Keratinocyte (primary cell): ENCODE results near the gene NTF4. TPM values are rescaled to one million over a fixed set of nuclear protein-coding genes. Genes with fewer than 3 reads are reported as not detected.

Source experiments
- DNase-seq: peaks from one replicate; pipeline ENCODE4 v3.0.0-alpha.2; 2011; ENCODE audit warnings: low read depth, missing footprints, low spot score
- FAIRE-seq: peaks from 2 replicates; lab custom pipeline; 2011; peaks lifted over from hg19 to GRCh38; lab: Jason Lieb, UNC
- H2AFZ ChIP-seq: 2 replicates; pipeline ENCODE4 v1.6.0; 2012; ENCODE audit warnings: low read length, control low read depth, inconsistent platforms; ENCODE audit not compliant: control insufficient read depth
- H3K27ac ChIP-seq: 2 replicates; pipeline ENCODE4 v1.5.1; 2011; ENCODE audit warnings: low read length; ENCODE audit not compliant: control insufficient read depth, insufficient read depth
- H3K27me3 ChIP-seq: 3 replicates; pipeline ENCODE4 v1.6.0; 2011; ENCODE audit warnings: low read length; ENCODE audit not compliant: control insufficient read depth, insufficient read depth; ENCODE audit errors: extremely low read depth
- H3K36me3 ChIP-seq, 2 experiments: 2 replicates in 1 of 2; 3 replicates in 1 of 2; pipeline ENCODE4 v1.5.1; 2011; ENCODE audit warnings: low read length in 2 of 2, mild to moderate bottlenecking in 1 of 2; ENCODE audit not compliant: control insufficient read depth in 2 of 2, insufficient read depth in 2 of 2; ENCODE audit errors: extremely low read depth in 1 of 2
- H3K4me1 ChIP-seq: 3 replicates; pipeline ENCODE4 v1.5.1; 2011; ENCODE audit warnings: low read length; ENCODE audit not compliant: control insufficient read depth, insufficient read depth; ENCODE audit errors: extremely low read depth
- H3K4me2 ChIP-seq: 3 replicates; pipeline ENCODE4 v1.6.0; 2011; ENCODE audit warnings: low read depth, low read length; ENCODE audit not compliant: control insufficient read depth, insufficient read depth; ENCODE audit errors: extremely low read depth
- H3K4me3 ChIP-seq, 3 experiments: fragments of 200-600 bp in 1 of 3; sonication (generic) in 1 of 3; 2 replicates in 2 of 3; 3 replicates in 1 of 3; pipeline ENCODE4 v1.5.1; 2011 to 2016; ENCODE audit warnings: low read length in 3 of 3, mild to moderate bottlenecking in 3 of 3, control low read depth in 2 of 3, inconsistent platforms in 1 of 3, low read depth in 1 of 3, mixed read lengths in 1 of 3, mixed run types in 1 of 3, moderate library complexity in 1 of 3; ENCODE audit not compliant: control insufficient read depth in 2 of 3, insufficient read depth in 2 of 3; ENCODE audit errors: extremely low read depth in 1 of 3
- H3K79me2 ChIP-seq: 2 replicates; pipeline ENCODE4 v1.6.0; 2012; ENCODE audit warnings: low read length; ENCODE audit not compliant: control insufficient read depth, insufficient read depth
- H3K9ac ChIP-seq: 3 replicates; pipeline ENCODE4 v1.6.0; 2011; ENCODE audit warnings: low read length; ENCODE audit not compliant: control insufficient read depth, insufficient read depth; ENCODE audit errors: extremely low read depth
- H3K9me1 ChIP-seq: 3 replicates; pipeline ENCODE4 v1.6.0; 2011; ENCODE audit warnings: low read length; ENCODE audit not compliant: control insufficient read depth, insufficient read depth; ENCODE audit errors: extremely low read depth
- H3K9me3 ChIP-seq: 2 replicates; pipeline ENCODE4 v1.5.1; 2012; ENCODE audit warnings: low read depth, low read length; ENCODE audit not compliant: control insufficient read depth
- H4K20me1 ChIP-seq: 3 replicates; pipeline ENCODE4 v1.6.0; 2011; ENCODE audit warnings: low read length; ENCODE audit not compliant: control insufficient read depth, insufficient read depth; ENCODE audit errors: extremely low read depth
- EZH2 ChIP-seq: IDR thresholded peaks from one replicate; pipeline ENCODE4 v1.6.1; 2012; ENCODE audit warnings: inconsistent platforms, mild to moderate bottlenecking, low read length, moderate library complexity
- dilution Hi-C: fragments of 300-500 bp; cut with MboI; formaldehyde crosslinking; loops from one replicate; pipeline ENCODE4 v1.7.0; 2020; ENCODE audit warnings: low sequenced_read_pairs; ENCODE audit not compliant: extremely low pct_ligation_motif_present
- polyA plus RNA-seq, 5 experiments: library from polyadenylated mRNA; depleted of rRNA in 3 of 5; stranded (reverse) in 3 of 5; stranded (forward) in 1 of 5; unstranded in 1 of 5; fragments of >200 nt; gene quantifications; 1 replicate in 1 of 5; 2 replicates in 3 of 5; 3 replicates in 1 of 5; pipeline versions ENCODE4 v1.2.1 to v1.2.3, GENCODE V29; 2011 to 2012; ENCODE audit warnings: missing spikeins in 2 of 5, low read depth in 1 of 5, low replicate concordance in 1 of 5
- TF ChIP-seq, protein P1 (sequence below), 3 experiments: IDR thresholded peaks in 1 of 3; conservative IDR thresholded peaks in 1 of 3; optimal IDR thresholded peaks in 1 of 3; 2 replicates in 2 of 3; 3 replicates in 1 of 3; pipeline versions ENCODE3 to v1.5.1; 2011; ENCODE audit warnings: low read length in 3 of 3, mild to moderate bottlenecking in 3 of 3, moderate library complexity in 2 of 3, control low read depth in 1 of 3, inconsistent platforms in 1 of 3; ENCODE audit not compliant: insufficient read depth in 2 of 3; ENCODE audit errors: extremely low read depth in 1 of 3

The NTF4 gene
- polyA plus RNA-seq, 1 donor (not counting 4 experiments of a cell fraction or from before 2014, with no cell fraction given), result 8.3 TPM

DNA sequence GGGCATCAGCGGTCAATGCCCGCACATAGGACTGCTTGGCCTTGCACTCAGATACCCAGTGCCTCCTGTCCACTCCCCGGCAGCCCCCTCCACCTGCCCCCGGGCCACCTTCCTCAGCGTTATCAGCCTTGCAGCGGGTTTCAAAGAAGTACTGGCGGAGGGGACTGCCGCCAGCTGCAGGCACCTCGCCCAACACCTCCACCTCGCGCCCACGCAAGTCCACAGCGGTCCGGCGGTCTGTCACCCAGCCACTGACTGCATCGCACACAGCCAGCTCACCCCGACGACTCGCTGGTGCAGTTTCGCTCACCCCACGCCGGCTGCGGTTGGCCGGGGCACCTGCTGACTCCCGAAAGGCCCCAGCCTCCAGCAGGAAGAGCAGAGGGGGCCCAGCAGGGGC, 3.2 kb downstream of the NTF4 start:
- Histone ChIP-seq H3K9me3 (no peaks in the 10 kb centered on the region), H3K4me1 (peaks cover 26% of the 10 kb centered on the region), H3K4me3 (no peak overlapping the region), H3K9ac (no peak overlapping the region), H2AFZ (no peak overlapping the region), H3K36me3 (peaks cover 3 to 4% of the 10 kb centered on the region in 2 experiments), H3K27me3 (peaks cover 4% of the 10 kb centered on the region), H3K79me2 (no peaks in the 10 kb centered on the region), H3K27ac (no peak overlapping the region), H4K20me1 (no peaks in the 10 kb centered on the region), H3K9me1 (peaks cover 2% of the 10 kb centered on the region), H3K4me2 (no peak overlapping the region)
- no peak for DNase-seq
- dilution Hi-C loops, result no loop called here
- TF ChIP-seq, protein P1, sequence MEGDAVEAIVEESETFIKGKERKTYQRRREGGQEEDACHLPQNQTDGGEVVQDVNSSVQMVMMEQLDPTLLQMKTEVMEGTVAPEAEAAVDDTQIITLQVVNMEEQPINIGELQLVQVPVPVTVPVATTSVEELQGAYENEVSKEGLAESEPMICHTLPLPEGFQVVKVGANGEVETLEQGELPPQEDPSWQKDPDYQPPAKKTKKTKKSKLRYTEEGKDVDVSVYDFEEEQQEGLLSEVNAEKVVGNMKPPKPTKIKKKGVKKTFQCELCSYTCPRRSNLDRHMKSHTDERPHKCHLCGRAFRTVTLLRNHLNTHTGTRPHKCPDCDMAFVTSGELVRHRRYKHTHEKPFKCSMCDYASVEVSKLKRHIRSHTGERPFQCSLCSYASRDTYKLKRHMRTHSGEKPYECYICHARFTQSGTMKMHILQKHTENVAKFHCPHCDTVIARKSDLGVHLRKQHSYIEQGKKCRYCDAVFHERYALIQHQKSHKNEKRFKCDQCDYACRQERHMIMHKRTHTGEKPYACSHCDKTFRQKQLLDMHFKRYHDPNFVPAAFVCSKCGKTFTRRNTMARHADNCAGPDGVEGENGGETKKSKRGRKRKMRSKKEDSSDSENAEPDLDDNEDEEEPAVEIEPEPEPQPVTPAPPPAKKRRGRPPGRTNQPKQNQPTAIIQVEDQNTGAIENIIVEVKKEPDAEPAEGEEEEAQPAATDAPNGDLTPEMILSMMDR (optimal IDR thresholded peaks at IDR 0.05 in 1 of 3, IDR thresholded peaks at IDR 0.05 in 1 of 3, conservative IDR thresholded peaks at IDR 0.05 in 1 of 3; ENCODE audit: extremely low read depth in 1 of 3, insufficient read depth in 2 of 3, low read length in 3 of 3), result no peak
- no peak for TF ChIP-seq EZH2
- FAIRE-seq, result no peak

DNA sequence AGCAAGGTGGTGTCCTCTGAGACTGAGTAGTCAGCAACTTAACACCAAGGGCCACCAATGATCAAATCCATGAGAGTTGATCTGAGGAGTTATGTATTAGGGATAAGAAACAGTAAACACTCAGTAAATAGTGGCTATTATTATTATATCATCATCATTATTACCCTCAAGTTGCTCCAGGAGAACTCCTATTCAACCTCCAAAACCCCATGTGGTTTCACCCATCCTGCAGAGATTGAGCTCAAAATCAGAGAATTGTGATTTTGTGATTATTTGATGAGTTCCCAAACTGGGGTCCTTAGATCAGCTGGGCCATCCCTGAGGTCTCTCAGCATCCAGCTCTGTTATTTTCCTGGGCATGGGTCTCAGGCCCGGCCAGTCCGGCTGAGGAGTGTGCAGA, 3.6 kb downstream of the NTF4 start:
- Histone ChIP-seq H3K4me2 (no peak overlapping the region), H3K36me3 (peaks cover 3 to 4% of the 10 kb centered on the region in 2 experiments), H3K9ac (no peak overlapping the region), H3K79me2 (no peaks in the 10 kb centered on the region), H3K27ac (no peak overlapping the region), H2AFZ (no peak overlapping the region), H3K9me1 (peaks cover 2% of the 10 kb centered on the region), H3K4me3 (no peak overlapping the region), H3K9me3 (no peaks in the 10 kb centered on the region), H4K20me1 (no peaks in the 10 kb centered on the region), H3K27me3 (peaks cover 2% of the 10 kb centered on the region), H3K4me1 (peaks cover 26% of the 10 kb centered on the region)
- dilution Hi-C loops, result no loop called here
- FAIRE-seq, result no peak
- no peak for TF ChIP-seq EZH2
- TF ChIP-seq, protein P1 (optimal IDR thresholded peaks at IDR 0.05 in 1 of 3, IDR thresholded peaks at IDR 0.05 in 1 of 3, conservative IDR thresholded peaks at IDR 0.05 in 1 of 3; ENCODE audit: extremely low read depth in 1 of 3, insufficient read depth in 2 of 3, low read length in 3 of 3), result no peak
- no peak for DNase-seq
